ENCODE results near the gene JAG1.

JAG1 gene

GRCh38 chr20:10637031-10637559 lies 36.7 kb downstream of the JAG1 start:
- Histone ChIP-seq H3K79me2 (ENCODE audit: control insufficient read depth, low read length) (no peaks in the 10 kb centered on the region), H3K27me3 (ENCODE audit: control insufficient read depth, low read length) (peaks cover 9% of the 10 kb centered on the region), H3K27ac (ENCODE audit: low read depth, low read length) (no peak overlapping the region), H3K36me3 (ENCODE audit: control insufficient read depth, low read length) (no peaks in the 10 kb centered on the region), H3K9me2 (replicated peaks; ENCODE audit: control insufficient read depth, low read length) (no peaks in the 10 kb centered on the region), H3F3A (ENCODE audit: control insufficient read depth, insufficient read depth) (no peaks in the 10 kb centered on the region), H3K4me3 (ENCODE audit: low read length) (no peak overlapping the region), H3K4me2 (ENCODE audit: low read length) (no peak overlapping the region), H3K9me3 (ENCODE audit: control insufficient read depth, insufficient read depth, low read length) (no peaks in the 10 kb centered on the region), H4K20me1 (ENCODE audit: control insufficient read depth, insufficient read depth, low read depth, low read length) (no peaks in the 10 kb centered on the region), H3K4me1 (ENCODE audit: control insufficient read depth, low read length) (peaks cover 13% of the 10 kb centered on the region)
- TF ChIP-seq, protein P1, sequence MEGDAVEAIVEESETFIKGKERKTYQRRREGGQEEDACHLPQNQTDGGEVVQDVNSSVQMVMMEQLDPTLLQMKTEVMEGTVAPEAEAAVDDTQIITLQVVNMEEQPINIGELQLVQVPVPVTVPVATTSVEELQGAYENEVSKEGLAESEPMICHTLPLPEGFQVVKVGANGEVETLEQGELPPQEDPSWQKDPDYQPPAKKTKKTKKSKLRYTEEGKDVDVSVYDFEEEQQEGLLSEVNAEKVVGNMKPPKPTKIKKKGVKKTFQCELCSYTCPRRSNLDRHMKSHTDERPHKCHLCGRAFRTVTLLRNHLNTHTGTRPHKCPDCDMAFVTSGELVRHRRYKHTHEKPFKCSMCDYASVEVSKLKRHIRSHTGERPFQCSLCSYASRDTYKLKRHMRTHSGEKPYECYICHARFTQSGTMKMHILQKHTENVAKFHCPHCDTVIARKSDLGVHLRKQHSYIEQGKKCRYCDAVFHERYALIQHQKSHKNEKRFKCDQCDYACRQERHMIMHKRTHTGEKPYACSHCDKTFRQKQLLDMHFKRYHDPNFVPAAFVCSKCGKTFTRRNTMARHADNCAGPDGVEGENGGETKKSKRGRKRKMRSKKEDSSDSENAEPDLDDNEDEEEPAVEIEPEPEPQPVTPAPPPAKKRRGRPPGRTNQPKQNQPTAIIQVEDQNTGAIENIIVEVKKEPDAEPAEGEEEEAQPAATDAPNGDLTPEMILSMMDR (IDR thresholded peaks at IDR 0.05; ENCODE audit: low read depth, low read length, poor library complexity, severe bottlenecking): no peak
- no peak for TF ChIP-seq EZH2phosphoT487 (IDR thresholded peaks at IDR 0.05; ENCODE audit: borderline replicate concordance, low read length)

DNA sequence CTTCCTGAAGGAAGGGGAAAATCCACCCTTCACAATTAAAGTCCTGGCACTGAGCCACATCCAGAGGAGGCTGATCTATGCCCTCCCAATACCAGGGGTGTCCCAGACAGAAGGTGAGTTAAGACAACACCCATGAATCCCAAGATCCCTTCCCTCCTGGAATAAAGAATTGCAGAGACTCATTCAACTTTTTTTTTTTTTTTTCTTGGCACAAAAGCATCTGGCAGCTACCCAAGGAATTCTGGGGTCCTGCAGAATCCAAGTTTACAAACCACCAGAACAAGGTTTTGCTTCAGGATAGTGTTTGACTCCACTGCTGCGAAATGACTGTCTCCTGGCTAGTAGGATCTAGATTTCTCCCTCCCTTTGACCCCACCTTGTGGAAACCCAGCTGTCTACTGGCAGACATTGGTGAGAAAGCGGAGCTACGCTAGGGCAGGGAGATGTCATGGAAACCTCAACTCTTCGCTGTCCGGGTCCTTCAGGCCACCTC lies 37.4 kb downstream of the JAG1 start:
- no peaks in the 10 kb centered on the region for H3K79me2 ChIP-seq (ENCODE audit: control insufficient read depth, low read length)
- no peak overlapping the region for H3K27ac ChIP-seq (ENCODE audit: low read depth, low read length)
- H3K4me2 ChIP-seq (ENCODE audit: low read length): no peak overlapping the region
- no peaks in the 10 kb centered on the region for H3K9me2 ChIP-seq (replicated peaks; ENCODE audit: control insufficient read depth, low read length)
- peaks cover 13% of the 10 kb centered on the region for H3K4me1 ChIP-seq (ENCODE audit: control insufficient read depth, low read length)
- H3K4me3 ChIP-seq (ENCODE audit: low read length): no peak overlapping the region
- no peak for TF ChIP-seq EZH2phosphoT487 (IDR thresholded peaks at IDR 0.05; ENCODE audit: borderline replicate concordance, low read length)
- TF ChIP-seq, protein P1 (IDR thresholded peaks at IDR 0.05; ENCODE audit: low read depth, low read length, poor library complexity, severe bottlenecking): no peak
- H3K27me3 ChIP-seq (ENCODE audit: control insufficient read depth, low read length): peaks cover 9% of the 10 kb centered on the region
- no peaks in the 10 kb centered on the region for H3K9me3 ChIP-seq (ENCODE audit: control insufficient read depth, insufficient read depth, low read length)
- no peaks in the 10 kb centered on the region for H3K36me3 ChIP-seq (ENCODE audit: control insufficient read depth, low read length)
- no peaks in the 10 kb centered on the region for H3F3A ChIP-seq (ENCODE audit: control insufficient read depth, insufficient read depth)
- no peaks in the 10 kb centered on the region for H4K20me1 ChIP-seq (ENCODE audit: control insufficient read depth, insufficient read depth, low read depth, low read length)

GRCh38 chr20:10635476-10636208 lies 38.2 kb downstream of the JAG1 start:
- no peak for TF ChIP-seq EZH2phosphoT487 (IDR thresholded peaks at IDR 0.05; ENCODE audit: borderline replicate concordance, low read length)
- TF ChIP-seq, protein P1 (IDR thresholded peaks at IDR 0.05; ENCODE audit: low read depth, low read length, poor library complexity, severe bottlenecking): no peak
- Histone ChIP-seq H3K27ac (ENCODE audit: low read depth, low read length) (no peak overlapping the region), H3K4me2 (ENCODE audit: low read length) (no peak overlapping the region)

More at GRCh38 chr20:10635476-10636208, 38.2 kb downstream of the JAG1 start:
- Histone ChIP-seq H3F3A (ENCODE audit: control insufficient read depth, insufficient read depth) (no peaks in the 10 kb centered on the region), H3K27me3 (ENCODE audit: control insufficient read depth, low read length) (peaks cover 9% of the 10 kb centered on the region), H3K36me3 (ENCODE audit: control insufficient read depth, low read length) (no peaks in the 10 kb centered on the region), H4K20me1 (ENCODE audit: control insufficient read depth, insufficient read depth, low read depth, low read length) (no peaks in the 10 kb centered on the region), H3K9me3 (ENCODE audit: control insufficient read depth, insufficient read depth, low read length) (no peaks in the 10 kb centered on the region), H3K4me3 (ENCODE audit: low read length) (no peak overlapping the region), H3K79me2 (ENCODE audit: control insufficient read depth, low read length) (no peaks in the 10 kb centered on the region), H3K4me1 (ENCODE audit: control insufficient read depth, low read length) (peaks cover 13% of the 10 kb centered on the region), H3K9me2 (replicated peaks; ENCODE audit: control insufficient read depth, low read length) (no peaks in the 10 kb centered on the region)

Measured in DOHH2 (cell line).